Fibroblast of lung (primary cell): ENCODE measurements around the gene TLR6.

ENCODE experiments used
- EZH2 ChIP-seq: IDR thresholded peaks from 2 replicates; pipeline ENCODE4 v1.5.1; 2012; ENCODE audit warnings: low read length, control low read depth, mild to moderate bottlenecking; ENCODE audit errors: missing control alignments
- TF ChIP-seq, protein P1 (sequence below), 2 donors: IDR thresholded peaks in 1 of 2; conservative IDR thresholded peaks in 1 of 2; 1 replicate in 1 of 2; 2 replicates in 1 of 2; pipeline ENCODE4 v1.5.1; 2011 to 2012; ENCODE audit warnings: low read length in 2 of 2, control low read depth in 1 of 2, inconsistent platforms in 1 of 2, low read depth in 1 of 2, mild to moderate bottlenecking in 1 of 2

DNA sequence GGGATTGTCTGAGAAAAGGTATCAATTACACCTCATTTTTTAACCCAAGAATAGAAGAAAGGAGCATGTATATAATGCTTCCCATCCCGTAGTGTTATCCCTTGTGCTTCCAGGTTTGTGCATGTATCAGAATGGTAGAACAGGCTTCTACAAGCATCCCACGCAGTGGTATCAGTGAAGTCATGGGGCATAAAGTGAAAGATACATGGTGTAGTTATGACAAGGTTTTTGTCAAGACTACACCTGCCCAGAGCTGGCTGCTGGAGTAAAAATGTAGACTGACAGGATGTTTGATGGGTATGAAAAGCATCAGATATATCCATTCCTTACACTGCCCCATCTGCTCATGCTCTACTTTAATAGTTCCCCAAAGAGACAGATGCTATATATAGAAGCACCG is 61.5 kb downstream of the TLR6 start:
- TF ChIP-seq, protein P1, sequence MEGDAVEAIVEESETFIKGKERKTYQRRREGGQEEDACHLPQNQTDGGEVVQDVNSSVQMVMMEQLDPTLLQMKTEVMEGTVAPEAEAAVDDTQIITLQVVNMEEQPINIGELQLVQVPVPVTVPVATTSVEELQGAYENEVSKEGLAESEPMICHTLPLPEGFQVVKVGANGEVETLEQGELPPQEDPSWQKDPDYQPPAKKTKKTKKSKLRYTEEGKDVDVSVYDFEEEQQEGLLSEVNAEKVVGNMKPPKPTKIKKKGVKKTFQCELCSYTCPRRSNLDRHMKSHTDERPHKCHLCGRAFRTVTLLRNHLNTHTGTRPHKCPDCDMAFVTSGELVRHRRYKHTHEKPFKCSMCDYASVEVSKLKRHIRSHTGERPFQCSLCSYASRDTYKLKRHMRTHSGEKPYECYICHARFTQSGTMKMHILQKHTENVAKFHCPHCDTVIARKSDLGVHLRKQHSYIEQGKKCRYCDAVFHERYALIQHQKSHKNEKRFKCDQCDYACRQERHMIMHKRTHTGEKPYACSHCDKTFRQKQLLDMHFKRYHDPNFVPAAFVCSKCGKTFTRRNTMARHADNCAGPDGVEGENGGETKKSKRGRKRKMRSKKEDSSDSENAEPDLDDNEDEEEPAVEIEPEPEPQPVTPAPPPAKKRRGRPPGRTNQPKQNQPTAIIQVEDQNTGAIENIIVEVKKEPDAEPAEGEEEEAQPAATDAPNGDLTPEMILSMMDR (conservative IDR thresholded peaks at IDR 0.05 in 1 of 2, IDR thresholded peaks at IDR 0.05 in 1 of 2; ENCODE audit: low read depth in 1 of 2, low read length in 2 of 2), result no peak
- no peak for TF ChIP-seq EZH2
